Psoas muscle (tissue), 8 donors: Measurements from ENCODE around the gene PSMD5. TPM values are rescaled to one million over a fixed set of nuclear protein-coding genes. Genes with fewer than 3 reads are reported as not detected.
A peak's percentile ranks its signal among the peaks of the same experiment; 100 is the strongest.

ENCODE experiments used
- ATAC-seq, 4 donors: fragments of 200-7000 bp; cut with Tn5 transposase; one replicate each; pipeline ENCODE4 v1.9.1; 2020; ENCODE audit warnings: moderate library complexity in 3 of 4, mild to moderate bottlenecking in 2 of 4
- DNase-seq, 2 donors: peaks; one replicate each; pipeline ENCODE4 v3.0.0-alpha.2; 2020
- H3K27ac ChIP-seq: fragments of 200-600 bp; one replicate; pipeline ENCODE4 v1.8.0; 2022
- H3K27me3 ChIP-seq, 3 donors: fragments of 200-600 bp in 1 of 3; one replicate each; pipeline versions ENCODE4 v1.6.1 to v1.8.0; 2013 to 2022; ENCODE audit warnings: low read length in 2 of 3, mild to moderate bottlenecking in 2 of 3, moderate library complexity in 1 of 3; ENCODE audit not compliant: insufficient read depth in 3 of 3
- H3K36me3 ChIP-seq, 2 donors: fragments of 200-600 bp in 1 of 2; one replicate each; pipeline versions ENCODE4 v1.6.1 to v1.8.0; 2013 to 2022; ENCODE audit warnings: low read depth in 1 of 2, mild to moderate bottlenecking in 1 of 2, moderate library complexity in 1 of 2; ENCODE audit not compliant: insufficient read depth in 1 of 2
- H3K4me1 ChIP-seq: fragments of 200-600 bp; one replicate; pipeline ENCODE4 v1.8.0; 2022
- H3K4me3 ChIP-seq: fragments of 200-600 bp; one replicate; pipeline ENCODE4 v1.8.0; 2022; ENCODE audit warnings: mild to moderate bottlenecking
- H3K9me3 ChIP-seq: fragments of 200-600 bp; one replicate; pipeline ENCODE4 v1.8.0; 2022
- CTCF ChIP-seq: fragments of 200-600 bp; IDR thresholded peaks from one replicate; pipeline ENCODE4 v1.8.0; 2022; ENCODE audit warnings: antibody characterized with exemption
- WGBS, 3 donors: extraction: QIAGEN DNeasy Blood & Tissue Kit; methylation state at CpG; one replicate each; pipeline versions ENCODE4 v1.1.6 to v1.1.7; 2013; 5-methylcytosine and 5-hydroxymethylcytosine counted together
- intact Hi-C, 2 donors: fragments of 100-400 bp; cut with DNase I; formaldehyde crosslinking; loops; one replicate each; pipeline versions ENCODE4 v1.11.0 to v1.14.2; 2022
- polyA plus RNA-seq, 3 donors: library from polyadenylated mRNA; stranded (reverse); fragments of 200-250 nt; gene quantifications; one replicate each; pipeline ENCODE4 v1.2.3, GENCODE V29; 2013
- total RNA-seq, 4 donors: library from RNA; stranded (reverse); fragmentation: NEBNext Ultra II Directional in 2 of 4; extraction: Animal tissue kit (Norgen Biotek cat#: 25700) in 2 of 4; gene quantifications; one replicate each; pipeline versions ENCODE4 v1.2.1 to v1.2.4, GENCODE V29; 2021 to 2023
- donor health status: healthy with polysubstance abuse.
- donor health status: DM: no; HTN: no; CAD: no; lungs with moderate emphysema.
- donor health status: Bipolar disorder and iron deficiency.
- donor health status: healthy.
- donor health status: DM: yes; HTN: yes; CAD: no.
- donor health status: DM: no; HTN: no; CAD: no.
- donor health status: DM: no; HTN: no; CAD: no.
- donor health status: DM: yes; HTN: yes; CAD: no.

The PSMD5 gene
- total and polyA plus RNA-seq, 7 donors: 6.2 to 15.7 (median 8.9) TPM

GRCh38 chr9:120774719-120775118 is 68.0 kb downstream of the PSMD5 start:
- no peak overlapping the region for H3K4me3 ChIP-seq
- no peaks in the 10 kb centered on the region for H3K27me3 ChIP-seq
- intact Hi-C loops: no loop called here
- peaks cover 17 to 93% of the 10 kb centered on the region in 2 donors for H3K36me3 ChIP-seq
- WGBS, 3 donors: 58 to 64% (median 58%) methylated on average over 4 of the region's 4 CpGs
- peak in 2 of 4 donors; percentile 48 to 50 for ATAC-seq
- no peaks in the 10 kb centered on the region for H3K9me3 ChIP-seq
- TF ChIP-seq CTCF: no peak
- H3K4me1 ChIP-seq: no peaks in the 10 kb centered on the region
- no peak overlapping the region for H3K27ac ChIP-seq
- no peak for DNase-seq

- Histone ChIP-seq H3K9me3 (no peaks in the 10 kb centered on the region), H3K27ac (no peak overlapping the region), H3K36me3 (peaks cover 19 to 100% of the 10 kb centered on the region in 2 donors), H3K27me3 (no peaks in the 10 kb centered on the region), H3K4me3 (no peak overlapping the region), H3K4me1 (no peaks in the 10 kb centered on the region)
- TF ChIP-seq CTCF: no peak
- WGBS, 3 donors: 85 to 97% (median 85%) methylated on average over 3 of the region's 3 CpGs
- ATAC-seq (no peak), DNase-seq (no peak)
- intact Hi-C loops: no loop called here
Observed at GRCh38 chr9:120773256-120773655, 69.5 kb downstream of the PSMD5 start.

GRCh38 chr9:120770931-120771330 is 71.8 kb downstream of the PSMD5 start:
- no peaks in the 10 kb centered on the region for H3K4me1 ChIP-seq
- WGBS, 3 donors: 94 to 97% (median 95%) methylated on average over 4 of the region's 4 CpGs
- H3K27ac ChIP-seq: no peak overlapping the region
- H3K36me3 ChIP-seq: peaks cover 28 to 99% of the 10 kb centered on the region in 2 donors
- H3K27me3 ChIP-seq: no peaks in the 10 kb centered on the region
- no peaks in the 10 kb centered on the region for H3K9me3 ChIP-seq
- no peak for TF ChIP-seq CTCF
- intact Hi-C loops: no loop called here
- H3K4me3 ChIP-seq: no peak overlapping the region
- DNase-seq (no peak), ATAC-seq (no peak)

- no peak for TF ChIP-seq CTCF
- no peak overlapping the region for H3K27ac ChIP-seq
- H3K9me3 ChIP-seq: no peaks in the 10 kb centered on the region
- H3K4me1 ChIP-seq: no peaks in the 10 kb centered on the region
- ATAC-seq: no peak
- H3K27me3 ChIP-seq: no peaks in the 10 kb centered on the region
- H3K4me3 ChIP-seq: no peak overlapping the region
- peaks cover 24 to 99% of the 10 kb centered on the region in 2 donors for H3K36me3 ChIP-seq
- intact Hi-C loops: no loop called here
- WGBS, 3 donors: 86 to 100% (median 97%) methylated on average over 1 of the region's 1 CpG
- no peak for DNase-seq
Observed at GRCh38 chr9:120768886-120769285, 73.8 kb downstream of the PSMD5 start.

GRCh38 chr9:120768247-120768646 is 74.5 kb downstream of the PSMD5 start:
- H3K27ac ChIP-seq: no peak overlapping the region
- ATAC-seq (no peak), DNase-seq (no peak)
- no peak for TF ChIP-seq CTCF
- no peaks in the 10 kb centered on the region for H3K27me3 ChIP-seq
- H3K4me3 ChIP-seq: no peak overlapping the region
- WGBS, 3 donors: 92 to 95% (median 94%) methylated on average over 4 of the region's 4 CpGs
- intact Hi-C loops: no loop called here
- no peaks in the 10 kb centered on the region for H3K4me1 ChIP-seq
- peaks cover 26 to 99% of the 10 kb centered on the region in 2 donors for H3K36me3 ChIP-seq
- H3K9me3 ChIP-seq: no peaks in the 10 kb centered on the region
